K562 (cell line): Measurements from ENCODE around the gene TERT. TPM values are rescaled to one million over a fixed set of nuclear protein-coding genes. Genes with fewer than 3 reads are reported as not detected.

Experiments
- ATAC-seq: fragments of 200-7000 bp; cut with Tn5 transposase; 3 replicates; pipeline ENCODE4 v1.9.1; 2020; ENCODE audit warnings: moderate library complexity
- BruUV-seq: library from RNA; stranded (reverse); fragments of 400-500 nt; replicated peaks from 2 replicates; lab custom pipeline; 2021; lab: Mats Ljungman, UMichigan
- CTCF ChIA-PET: fragments of 300-600 bp; formaldehyde crosslinking; extraction: SDS; loops from one replicate; lab custom pipeline; 2021; ENCODE audit warnings: low intra/inter-chr PET ratio; lab: Yijun Ruan, JAX
- POLR2A ChIA-PET: fragments of 300-600, 350-650 bp; sonication (Branson Sonifier 250); formaldehyde crosslinking; extraction: SDS; loops from one replicate; lab custom pipeline; 2021; ENCODE audit warnings: antibody characterized with exemption, inconsistent platforms; lab: Yijun Ruan, JAX
- DNase-seq, 4 experiments: peaks; one replicate each; pipeline versions ENCODE4 v3.0.0 to v3.0.0-alpha.2; 2011 to 2018; ENCODE audit warnings: low spot score in 3 of 4, mixed read lengths in 3 of 4; ENCODE audit errors: extremely low read depth in 1 of 4
- FAIRE-seq: peaks from 2 replicates; lab custom pipeline; 2011; peaks lifted over from hg19 to GRCh38; lab: Jason Lieb, UNC
- H2AFZ ChIP-seq: 2 replicates; pipeline ENCODE4 v1.6.0; 2011; ENCODE audit warnings: low read depth, low read length, control low read depth, inconsistent platforms
- H3K27ac ChIP-seq: fragments of 200-600 bp; 3 replicates; pipeline ENCODE4 v1.8.0; 2011; ENCODE audit warnings: low read depth, mild to moderate bottlenecking, control low read depth, inconsistent platforms, low read length, moderate library complexity, mixed read lengths; ENCODE audit errors: extremely low read depth
- H3K27me3 ChIP-seq, 2 experiments: fragments of 300-600 bp in 1 of 2; 2 replicates in 1 of 2; 3 replicates in 1 of 2; pipeline versions ENCODE4 v1.6.0 to v1.8.0; 2011; ENCODE audit warnings: inconsistent platforms in 2 of 2, low read length in 2 of 2, mild to moderate bottlenecking in 1 of 2, mixed read lengths in 1 of 2, moderate library complexity in 1 of 2; ENCODE audit not compliant: control insufficient read depth in 2 of 2, insufficient read depth in 2 of 2
- H3K36me3 ChIP-seq: fragments of 300-600 bp; 3 replicates; pipeline ENCODE4 v1.8.0; 2011; ENCODE audit warnings: mild to moderate bottlenecking, low read length, inconsistent platforms; ENCODE audit not compliant: control insufficient read depth, insufficient read depth
- H3K4me1 ChIP-seq, 2 experiments: fragments of 200-600 bp in 1 of 2; replicated peaks in 1 of 2; 2 replicates in 1 of 2; 3 replicates in 1 of 2; pipeline versions ENCODE4 v1.5.1 to v1.8.0; 2011; ENCODE audit warnings: inconsistent platforms in 2 of 2, low read length in 2 of 2, mild to moderate bottlenecking in 1 of 2, mixed read lengths in 1 of 2, moderate library complexity in 1 of 2; ENCODE audit not compliant: control insufficient read depth in 2 of 2, insufficient read depth in 2 of 2
- H3K4me2 ChIP-seq: 2 replicates; pipeline ENCODE4 v1.6.1; 2011; ENCODE audit warnings: low read length, control low read depth, inconsistent platforms, mixed read lengths; ENCODE audit not compliant: insufficient read depth
- H3K4me3 ChIP-seq: fragments of 200-600 bp; sonication (generic), shearing (Covaris generic); 2 replicates; pipeline ENCODE4 v1.5.1; 2016; ENCODE audit warnings: control low read depth, inconsistent platforms
- H3K79me2 ChIP-seq: fragments of 200-600 bp; 3 replicates; pipeline ENCODE4 v1.8.0; 2011; ENCODE audit warnings: low read length, inconsistent platforms; ENCODE audit not compliant: control insufficient read depth, insufficient read depth
- H3K9ac ChIP-seq, 2 experiments: 2 replicates each; pipeline versions ENCODE4 v1.6.0 to v1.6.1; 2011; ENCODE audit warnings: low read depth in 2 of 2, low read length in 2 of 2, control low read depth in 1 of 2, inconsistent platforms in 1 of 2, mild to moderate bottlenecking in 1 of 2, mixed read lengths in 1 of 2; ENCODE audit not compliant: insufficient read depth in 1 of 2
- H3K9me1 ChIP-seq: one replicate; pipeline ENCODE4 v1.6.0; 2011; ENCODE audit warnings: inconsistent platforms, mild to moderate bottlenecking, low read length, moderate library complexity; ENCODE audit not compliant: control insufficient read depth, insufficient read depth
- H3K9me3 ChIP-seq: replicated peaks from 2 replicates; pipeline ENCODE4 v1.5.1; 2011; ENCODE audit warnings: low read depth, low read length, inconsistent platforms; ENCODE audit not compliant: control insufficient read depth, insufficient read depth
- H4K20me1 ChIP-seq: replicated peaks from 2 replicates; pipeline ENCODE4 v1.6.1; 2011; ENCODE audit warnings: low read length, inconsistent platforms, mixed read lengths; ENCODE audit not compliant: control insufficient read depth, insufficient read depth
- CCNT2 ChIP-seq: IDR thresholded peaks from 2 replicates; pipeline ENCODE4 v1.6.1; 2011; ENCODE audit warnings: borderline replicate concordance, low read depth, mild to moderate bottlenecking, moderate library complexity, mixed read lengths, low read length; ENCODE audit not compliant: insufficient read length; ENCODE audit errors: extremely low read depth
- EP300 ChIP-seq: IDR thresholded peaks from 2 replicates; pipeline ENCODE4 v1.6.1; 2012; ENCODE audit warnings: low read length, improper control_type of control experiment
- GATAD2A ChIP-seq: fragments of 450-650 bp; IDR thresholded peaks from 2 replicates; pipeline ENCODE4 v1.6.1; 2017
- ILK ChIP-seq: fragments of 450-650 bp; IDR thresholded peaks from 2 replicates; pipeline ENCODE4 v1.6.1; 2016; ENCODE audit warnings: missing genetic modification characterization, low read depth, mild to moderate bottlenecking, missing compliant biosample characterization, moderate library complexity, borderline replicate concordance
- MAFF ChIP-seq: IDR thresholded peaks from 2 replicates; pipeline ENCODE4 v1.6.1; 2012; ENCODE audit warnings: low read length, improper control_type of control experiment
- MYBL2 ChIP-seq, 2 experiments: fragments of 450-650 bp in 1 of 2; sonication (generic) in 1 of 2; formaldehyde crosslinking in 1 of 2; IDR thresholded peaks; 2 replicates each; pipeline versions ENCODE4 v1.6.1 to v1.8.1; 2017 to 2022; ENCODE audit warnings: borderline replicate concordance in 1 of 2, inconsistent platforms in 1 of 2, low read depth in 1 of 2, mild to moderate bottlenecking in 1 of 2, missing genetic modification reagents in 1 of 2, moderate library complexity in 1 of 2
- SAP30 ChIP-seq: fragments of 200-600 bp; sonication (generic); IDR thresholded peaks from 2 replicates; pipeline ENCODE4 v1.6.1; 2012; ENCODE audit warnings: borderline replicate concordance, low read depth, mild to moderate bottlenecking, moderate library complexity, low read length, control low read depth, inconsistent platforms; ENCODE audit not compliant: insufficient read depth, poor library complexity, severe bottlenecking
- TCFL5 ChIP-seq: fragments of 250-450 bp; sonication (Bioruptor Pico); conservative IDR thresholded peaks from 2 replicates; pipeline ENCODE4 v1.6.1; 2021; ENCODE audit warnings: mild to moderate bottlenecking, moderate library complexity, matching md5 sums
- ZBTB8A ChIP-seq: fragments of 450-650 bp; IDR thresholded peaks from 2 replicates; pipeline ENCODE4 v1.6.1; 2018; ENCODE audit warnings: mild to moderate bottlenecking, moderate library complexity; ENCODE audit not compliant: partially characterized antibody
- ZC3H8 ChIP-seq: fragments of 450-650 bp; IDR thresholded peaks from 2 replicates; pipeline ENCODE4 v1.6.1; 2017
- ZNF445 ChIP-seq: fragments of 250-450 bp; sonication (Bioruptor Pico); IDR thresholded peaks from 2 replicates; pipeline ENCODE4 v1.4.0; 2020; ENCODE audit warnings: low read depth, mild to moderate bottlenecking, moderate library complexity
- ZNF830 ChIP-seq: fragments of 250-450 bp; sonication (Bioruptor Pico); IDR thresholded peaks from 2 replicates; pipeline ENCODE4 v1.5.0; 2021; ENCODE audit warnings: mild to moderate bottlenecking
- WGBS: fragments of 100-300 bp; shearing (Covaris generic); methylation state at CpG from one replicate; pipeline ENCODE4 v1.1.6; 2016; ENCODE audit warnings: low coverage, mixed read lengths; ENCODE audit not compliant: insufficient coverage; ENCODE audit errors: missing lambda C conversion rate; 5-methylcytosine and 5-hydroxymethylcytosine counted together
- in situ Hi-C: fragments of 300-500 bp; cut with MboI; formaldehyde crosslinking; loops from 4 replicates; pipeline ENCODE4 v1.15.0; 2018; ENCODE audit warnings: inconsistent platforms, mixed read lengths
- intact Hi-C: fragments of 100-400 bp; cut with micrococcal nuclease; formaldehyde crosslinking; loops from 2 replicates; pipeline ENCODE4 v1.14.2; 2022
- polyA plus RNA-seq, 8 experiments: library from polyadenylated mRNA; depleted of rRNA in 4 of 8; stranded (reverse) in 5 of 8; unstranded in 3 of 8; fragments of >200 nt; fragmentation: Nextera tagmentation in 2 of 8; fragmentation: Illumina TruSeq in 1 of 8; extraction: Ambion mirVana in 2 of 8; extraction: Trizol in 1 of 8; gene quantifications; 2 replicates each; pipeline versions ENCODE4 v1.2.1 to v1.2.3, GENCODE V29; 2011 to 2014; ENCODE audit warnings: inconsistent platforms in 1 of 8, missing spikeins in 1 of 8
- total RNA-seq, 7 experiments: library from RNA; depleted of rRNA in 6 of 7; stranded (reverse); fragments of >200 nt in 6 of 7; fragmentation: Illumina TruSeq in 2 of 7; extraction: Trizol in 2 of 7; gene quantifications; 2 replicates each; pipeline versions ENCODE4 v1.2.1 to v1.2.3, GENCODE V29; 2011 to 2021; ENCODE audit warnings: low replicate concordance in 1 of 7
- TF ChIP-seq, protein P1 (sequence below): sonication (generic); formaldehyde crosslinking; IDR thresholded peaks from 2 replicates; pipeline ENCODE4 v1.8.0; 2023; ENCODE audit warnings: missing genetic modification reagents, mild to moderate bottlenecking, borderline replicate concordance
- TF ChIP-seq, protein P2 (sequence below): fragments of 250-450 bp; sonication (Bioruptor Pico); IDR thresholded peaks from 2 replicates; pipeline ENCODE4 v1.9.0; 2021; ENCODE audit warnings: mild to moderate bottlenecking, inconsistent platforms

Gene TERT
- total and polyA plus RNA-seq, 9 of the 15 experiments (the other 6 are each of a cell fraction or from before 2014, with no cell fraction given) = 0.08 to 4.5 (median 0.98) TPM; not detected in 1

DNA sequence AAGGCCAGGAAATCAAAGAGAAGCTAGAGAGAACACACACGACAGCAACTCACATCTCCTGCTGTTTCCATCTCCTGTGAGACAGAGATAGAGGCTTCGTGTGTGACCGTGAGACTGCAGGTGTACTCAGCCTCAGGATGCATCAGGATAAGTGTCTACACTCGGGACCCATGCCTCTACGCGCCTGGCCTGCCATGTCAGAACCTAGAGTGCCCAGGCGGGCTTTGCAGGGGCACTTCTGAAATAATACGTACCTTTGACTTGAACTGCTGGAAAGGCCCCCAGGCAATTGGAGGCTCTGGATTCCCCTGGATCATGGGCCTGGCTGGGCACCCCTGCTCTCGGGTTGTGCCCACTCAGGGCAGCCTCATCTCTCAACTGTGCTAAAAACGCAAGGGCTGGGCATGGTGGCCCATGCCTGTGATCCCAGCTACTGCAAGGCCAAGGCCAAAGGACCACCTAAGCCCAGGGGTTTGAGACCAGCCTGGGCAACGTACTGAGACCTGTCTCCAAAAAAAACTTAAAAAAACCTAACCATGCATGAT is 37.1 kb upstream of the TERT start:
- Histone ChIP-seq H4K20me1 (peaks cover 30% of the 10 kb centered on the region), H3K4me3 (no peak overlapping the region), H2AFZ (no peak overlapping the region), H3K36me3 (peaks cover 78% of the 10 kb centered on the region), H3K4me1 (peaks cover 0 to 27% of the 10 kb centered on the region in 2 experiments; a peak in 2 of 5 replicates), H3K27me3 (no peaks in the 10 kb centered on the region), H3K27ac (peak overlapping the region; percentile 29; the same call in 1 of the 3 replicates), H3K9me3 (no peaks in the 10 kb centered on the region), H3K9me1 (no peaks in the 10 kb centered on the region), H3K9ac (no peak overlapping the region), H3K4me2 (no peak overlapping the region), H3K79me2 (peaks cover 6% of the 10 kb centered on the region; the same call in 1 of the 3 replicates)
- DNase-seq (no peak), ATAC-seq (peak; percentile 14; the same call in 2 of the 3 replicates), FAIRE-seq (no peak)
- ChIA-PET POLR2A (no interaction called here), CTCF (no interaction called here)
- WGBS = 87% methylated on average over 11 of the region's 11 CpGs
- in situ Hi-C loops (no loop called here), intact Hi-C loops (no loop called here)
- no TSS peak for BruUV-seq
- TF ChIP-seq MYBL2 (IDR thresholded peaks at IDR 0.05; ENCODE audit: low read depth) (no peak), MYBL2 (CRISPR knock-in tag; IDR thresholded peaks at IDR 0.05; ENCODE audit: borderline replicate concordance) (no peak), ILK (tag) (no peak), ZBTB8A (no peak), ZNF830 (CRISPR knock-in tag) (no peak), SAP30 (no peak), ZNF445 (CRISPR knock-in tag) (no peak), ZC3H8 (no peak), GATAD2A (no peak), EP300 (no peak), TCFL5 (CRISPR knock-in tag) (no peak), MAFF (no peak), CCNT2 (no peak)
- TF ChIP-seq, protein P1, sequence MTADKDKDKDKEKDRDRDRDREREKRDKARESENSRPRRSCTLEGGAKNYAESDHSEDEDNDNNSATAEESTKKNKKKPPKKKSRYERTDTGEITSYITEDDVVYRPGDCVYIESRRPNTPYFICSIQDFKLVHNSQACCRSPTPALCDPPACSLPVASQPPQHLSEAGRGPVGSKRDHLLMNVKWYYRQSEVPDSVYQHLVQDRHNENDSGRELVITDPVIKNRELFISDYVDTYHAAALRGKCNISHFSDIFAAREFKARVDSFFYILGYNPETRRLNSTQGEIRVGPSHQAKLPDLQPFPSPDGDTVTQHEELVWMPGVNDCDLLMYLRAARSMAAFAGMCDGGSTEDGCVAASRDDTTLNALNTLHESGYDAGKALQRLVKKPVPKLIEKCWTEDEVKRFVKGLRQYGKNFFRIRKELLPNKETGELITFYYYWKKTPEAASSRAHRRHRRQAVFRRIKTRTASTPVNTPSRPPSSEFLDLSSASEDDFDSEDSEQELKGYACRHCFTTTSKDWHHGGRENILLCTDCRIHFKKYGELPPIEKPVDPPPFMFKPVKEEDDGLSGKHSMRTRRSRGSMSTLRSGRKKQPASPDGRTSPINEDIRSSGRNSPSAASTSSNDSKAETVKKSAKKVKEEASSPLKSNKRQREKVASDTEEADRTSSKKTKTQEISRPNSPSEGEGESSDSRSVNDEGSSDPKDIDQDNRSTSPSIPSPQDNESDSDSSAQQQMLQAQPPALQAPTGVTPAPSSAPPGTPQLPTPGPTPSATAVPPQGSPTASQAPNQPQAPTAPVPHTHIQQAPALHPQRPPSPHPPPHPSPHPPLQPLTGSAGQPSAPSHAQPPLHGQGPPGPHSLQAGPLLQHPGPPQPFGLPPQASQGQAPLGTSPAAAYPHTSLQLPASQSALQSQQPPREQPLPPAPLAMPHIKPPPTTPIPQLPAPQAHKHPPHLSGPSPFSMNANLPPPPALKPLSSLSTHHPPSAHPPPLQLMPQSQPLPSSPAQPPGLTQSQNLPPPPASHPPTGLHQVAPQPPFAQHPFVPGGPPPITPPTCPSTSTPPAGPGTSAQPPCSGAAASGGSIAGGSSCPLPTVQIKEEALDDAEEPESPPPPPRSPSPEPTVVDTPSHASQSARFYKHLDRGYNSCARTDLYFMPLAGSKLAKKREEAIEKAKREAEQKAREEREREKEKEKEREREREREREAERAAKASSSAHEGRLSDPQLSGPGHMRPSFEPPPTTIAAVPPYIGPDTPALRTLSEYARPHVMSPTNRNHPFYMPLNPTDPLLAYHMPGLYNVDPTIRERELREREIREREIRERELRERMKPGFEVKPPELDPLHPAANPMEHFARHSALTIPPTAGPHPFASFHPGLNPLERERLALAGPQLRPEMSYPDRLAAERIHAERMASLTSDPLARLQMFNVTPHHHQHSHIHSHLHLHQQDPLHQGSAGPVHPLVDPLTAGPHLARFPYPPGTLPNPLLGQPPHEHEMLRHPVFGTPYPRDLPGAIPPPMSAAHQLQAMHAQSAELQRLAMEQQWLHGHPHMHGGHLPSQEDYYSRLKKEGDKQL (CRISPR knock-in tag) = no peak
- TF ChIP-seq, protein P2, sequence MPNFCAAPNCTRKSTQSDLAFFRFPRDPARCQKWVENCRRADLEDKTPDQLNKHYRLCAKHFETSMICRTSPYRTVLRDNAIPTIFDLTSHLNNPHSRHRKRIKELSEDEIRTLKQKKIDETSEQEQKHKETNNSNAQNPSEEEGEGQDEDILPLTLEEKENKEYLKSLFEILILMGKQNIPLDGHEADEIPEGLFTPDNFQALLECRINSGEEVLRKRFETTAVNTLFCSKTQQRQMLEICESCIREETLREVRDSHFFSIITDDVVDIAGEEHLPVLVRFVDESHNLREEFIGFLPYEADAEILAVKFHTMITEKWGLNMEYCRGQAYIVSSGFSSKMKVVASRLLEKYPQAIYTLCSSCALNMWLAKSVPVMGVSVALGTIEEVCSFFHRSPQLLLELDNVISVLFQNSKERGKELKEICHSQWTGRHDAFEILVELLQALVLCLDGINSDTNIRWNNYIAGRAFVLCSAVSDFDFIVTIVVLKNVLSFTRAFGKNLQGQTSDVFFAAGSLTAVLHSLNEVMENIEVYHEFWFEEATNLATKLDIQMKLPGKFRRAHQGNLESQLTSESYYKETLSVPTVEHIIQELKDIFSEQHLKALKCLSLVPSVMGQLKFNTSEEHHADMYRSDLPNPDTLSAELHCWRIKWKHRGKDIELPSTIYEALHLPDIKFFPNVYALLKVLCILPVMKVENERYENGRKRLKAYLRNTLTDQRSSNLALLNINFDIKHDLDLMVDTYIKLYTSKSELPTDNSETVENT = no peak
